GM19099 (cell line): ENCODE measurements around the gene RAB22A.

Experiments used
- POLR2A ChIP-seq: IDR thresholded peaks from 3 replicates; pipeline ENCODE4 v1.6.1; 2011; ENCODE audit warnings: low read depth; ENCODE audit not compliant: insufficient read length; ENCODE audit errors: extremely low read depth

Gene RAB22A

DNA sequence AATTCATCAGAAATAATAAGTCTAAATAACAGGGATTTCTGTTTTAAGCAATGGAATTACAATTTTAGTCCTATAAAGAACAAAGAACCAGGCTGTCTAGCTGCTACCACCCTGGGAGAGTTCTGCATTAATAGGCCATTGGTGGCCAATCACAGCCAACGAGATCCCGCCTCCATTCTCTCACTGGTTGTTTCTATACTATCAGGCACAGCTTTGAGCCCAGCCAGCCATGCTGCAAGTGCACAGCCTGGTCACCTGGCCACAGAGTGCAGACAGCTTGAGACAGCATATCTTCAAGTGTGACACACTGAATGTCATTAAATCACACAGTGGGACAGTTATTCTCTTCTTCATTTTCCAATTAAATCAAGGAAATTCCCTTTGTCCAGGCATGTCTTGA, 16.1 kb upstream of the RAB22A start:
- no peak for TF ChIP-seq POLR2A

DNA sequence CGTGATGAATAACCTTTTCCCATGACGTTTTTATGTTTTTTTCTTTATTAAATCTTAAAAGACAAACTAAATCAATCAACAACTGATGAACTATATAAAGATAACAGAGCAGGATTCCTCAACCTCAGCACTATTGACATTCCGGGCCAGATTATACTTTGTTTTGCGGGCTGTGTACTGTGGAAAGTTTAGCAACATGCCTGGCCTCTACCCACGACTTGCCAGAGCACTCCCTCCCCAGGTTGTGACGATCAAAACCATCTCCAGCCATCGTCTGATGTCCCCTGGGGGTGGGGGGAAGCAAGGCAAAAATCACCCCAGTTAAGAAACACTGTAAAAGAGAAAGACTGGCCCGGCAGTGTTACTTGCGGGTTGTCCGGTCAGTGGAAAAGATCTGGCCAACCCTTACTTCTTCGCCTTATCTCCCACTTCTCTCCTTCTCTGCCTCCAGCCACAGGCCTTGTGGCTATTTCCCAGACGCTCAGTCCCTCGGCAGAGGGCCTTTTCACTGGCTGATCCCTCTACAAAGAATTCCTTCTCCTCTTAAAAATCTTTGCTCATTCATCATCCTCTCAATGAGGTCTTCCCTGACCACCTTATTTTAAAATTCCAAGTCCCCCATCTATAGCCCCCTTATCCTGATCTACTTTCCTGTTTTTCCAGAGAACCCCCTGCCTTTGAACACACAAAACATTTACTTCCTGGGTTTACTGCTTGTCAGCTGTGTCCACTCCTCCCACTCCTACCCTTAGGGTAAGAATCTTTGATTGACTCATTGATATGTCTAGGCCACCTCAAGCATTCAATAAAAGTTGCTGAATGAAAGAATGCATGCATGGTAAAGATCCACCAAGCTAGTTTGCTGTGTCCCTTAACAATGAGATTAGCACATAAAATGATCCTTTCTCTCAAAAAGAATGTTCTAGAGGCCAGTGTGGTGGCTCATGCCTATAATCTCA, 14.7 kb upstream of the RAB22A start:
- TF ChIP-seq POLR2A: no peak

DNA sequence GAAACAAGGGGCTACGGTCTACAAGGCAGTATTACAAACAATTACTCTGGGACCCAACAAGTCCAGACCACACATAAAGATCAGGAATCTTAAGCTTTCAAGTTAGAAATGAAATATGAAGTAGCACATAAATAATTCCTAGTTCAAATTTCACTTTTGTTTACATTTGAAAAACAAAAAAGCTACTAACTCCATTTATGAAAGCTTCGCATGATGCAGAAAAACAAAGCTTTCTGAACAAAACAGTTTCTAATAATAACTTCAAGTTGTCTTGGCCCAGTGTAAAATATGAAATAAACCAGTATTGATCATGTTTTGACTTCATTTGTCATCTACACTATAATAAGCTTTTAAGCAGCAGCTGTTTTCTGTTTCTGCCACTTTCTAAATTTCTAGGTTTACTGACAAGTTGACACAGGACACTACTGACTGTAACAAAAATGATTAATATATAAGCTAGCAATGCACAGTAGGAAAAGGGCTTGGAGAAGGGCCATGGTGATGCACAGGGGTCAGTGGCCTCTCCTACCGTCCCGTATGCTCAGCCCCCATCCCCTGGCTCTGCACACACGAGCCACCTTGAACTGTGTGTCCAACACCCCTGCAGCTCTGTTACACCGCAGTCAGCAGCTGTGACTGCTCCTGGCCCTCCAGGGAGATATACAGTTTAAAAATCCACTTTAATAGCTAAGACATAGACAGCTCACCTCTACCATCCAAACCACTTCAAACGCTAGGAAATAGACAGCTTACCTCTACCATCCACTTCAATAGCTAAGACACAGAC, 13.3 kb upstream of the RAB22A start:
- no peak for TF ChIP-seq POLR2A

DNA sequence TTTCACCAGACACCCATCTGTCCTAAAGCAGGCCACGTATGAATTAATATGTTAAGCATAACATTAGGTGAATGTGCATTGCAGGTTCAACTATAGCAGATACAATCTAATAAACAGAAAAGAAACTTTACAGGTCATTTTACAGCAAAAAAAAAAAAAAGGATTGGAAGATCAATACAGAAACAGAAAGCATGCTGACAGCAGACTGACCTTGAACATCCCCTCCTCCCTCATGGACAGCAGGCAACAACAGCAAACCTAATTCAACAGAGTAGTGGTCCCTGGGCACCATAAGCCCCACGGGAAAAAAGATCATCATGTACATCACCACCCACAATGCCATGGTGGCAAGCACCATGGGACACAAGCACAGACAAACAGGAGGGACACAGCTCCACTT, 12.1 kb upstream of the RAB22A start:
- no peak for TF ChIP-seq POLR2A

DNA sequence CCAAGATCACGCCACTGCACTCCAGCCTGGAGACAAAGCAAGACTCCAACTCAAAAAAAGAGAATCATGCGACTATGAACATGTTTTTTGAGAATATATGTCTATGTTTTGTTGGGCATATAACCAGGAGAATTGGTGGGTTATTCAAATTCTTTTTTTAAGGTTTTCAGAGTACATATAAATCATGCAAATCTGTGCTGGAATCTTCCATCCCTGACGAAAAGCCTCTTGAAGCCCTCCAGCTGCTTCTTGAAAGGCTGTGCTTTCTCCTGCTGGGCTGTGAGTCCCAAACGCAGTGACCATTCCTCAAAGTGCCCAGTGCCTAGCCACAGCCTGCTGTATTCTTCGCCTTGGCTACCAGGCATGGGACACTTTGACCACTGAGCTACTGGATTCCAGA, 9.2 kb upstream of the RAB22A start:
- no peak for TF ChIP-seq POLR2A

DNA sequence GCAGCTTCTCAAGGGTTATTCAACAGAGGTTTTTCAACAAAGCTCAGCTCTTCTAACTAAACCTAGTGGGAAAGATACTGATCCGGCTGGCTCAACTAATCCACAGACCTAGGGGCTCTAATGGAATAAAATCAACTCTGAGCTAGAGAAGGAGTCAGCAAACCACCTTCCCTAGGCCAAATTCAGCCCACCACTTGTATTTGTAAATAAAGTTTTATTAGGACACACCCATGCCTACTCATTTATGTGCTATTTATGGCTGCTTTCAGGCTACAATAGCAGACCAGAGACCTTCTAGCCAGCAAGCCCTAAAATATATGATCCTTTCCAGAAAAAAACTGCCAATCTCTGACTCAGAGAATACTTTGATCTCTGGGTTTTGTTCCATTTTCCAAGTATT, 6.0 kb upstream of the RAB22A start:
- no peak for TF ChIP-seq POLR2A

DNA sequence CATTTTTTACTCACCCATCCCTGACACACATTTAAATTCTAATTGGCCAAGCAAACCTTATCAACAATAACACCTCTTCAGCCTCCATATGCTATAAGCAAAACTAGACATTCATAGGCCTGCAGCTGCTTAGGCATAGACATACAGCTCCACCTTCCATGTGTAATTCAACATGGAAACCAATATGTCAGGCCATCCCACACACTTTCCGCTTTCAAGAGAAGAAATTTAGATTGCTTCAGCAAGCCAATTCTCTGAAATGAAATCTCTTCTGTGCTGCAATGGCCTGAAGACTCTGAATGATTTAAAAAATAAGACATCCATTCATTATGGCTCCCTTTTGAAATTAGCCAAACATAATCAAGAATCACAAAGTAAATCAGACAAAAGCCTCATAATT, 4.5 kb upstream of the RAB22A start:
- TF ChIP-seq POLR2A: no peak

DNA sequence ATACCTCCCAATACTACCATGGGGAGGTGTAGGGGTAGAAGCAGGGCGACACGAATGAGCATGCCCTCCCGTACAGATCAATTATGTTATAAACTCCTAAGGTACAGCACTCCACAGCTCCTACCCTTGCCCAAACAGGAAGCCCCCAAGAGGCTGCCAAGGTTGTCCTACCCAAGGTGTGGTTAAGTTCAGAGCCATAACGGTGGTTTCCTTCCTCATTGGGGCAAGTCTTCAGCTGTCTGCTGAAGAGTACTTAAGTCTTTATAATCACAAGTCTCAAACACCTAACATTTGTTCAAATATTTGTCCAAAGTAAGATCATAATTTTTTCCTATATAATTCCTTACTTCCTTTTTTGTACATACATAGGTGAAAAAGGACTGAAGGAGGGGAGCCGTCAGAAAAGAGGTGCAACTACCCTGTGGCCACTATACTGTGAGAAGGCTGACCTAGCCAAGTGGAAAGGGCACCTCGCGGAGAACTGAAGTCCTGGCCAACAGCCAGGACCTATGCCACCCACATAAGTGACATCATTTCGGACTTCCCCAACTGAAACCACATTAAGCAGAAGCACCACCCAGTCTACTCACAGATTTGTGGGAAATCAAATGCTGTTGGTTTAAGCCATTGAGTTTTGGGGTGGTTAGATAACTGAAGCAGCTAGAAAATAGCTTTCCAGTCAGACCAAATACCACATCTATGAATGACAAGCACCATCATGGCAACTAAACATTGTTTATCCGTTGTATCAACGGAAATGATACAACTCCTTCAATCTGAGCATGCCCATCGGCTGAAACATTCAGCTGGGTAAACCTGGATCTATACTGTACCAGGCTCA, 2.9 kb upstream of the RAB22A start:
- TF ChIP-seq POLR2A: no peak

DNA sequence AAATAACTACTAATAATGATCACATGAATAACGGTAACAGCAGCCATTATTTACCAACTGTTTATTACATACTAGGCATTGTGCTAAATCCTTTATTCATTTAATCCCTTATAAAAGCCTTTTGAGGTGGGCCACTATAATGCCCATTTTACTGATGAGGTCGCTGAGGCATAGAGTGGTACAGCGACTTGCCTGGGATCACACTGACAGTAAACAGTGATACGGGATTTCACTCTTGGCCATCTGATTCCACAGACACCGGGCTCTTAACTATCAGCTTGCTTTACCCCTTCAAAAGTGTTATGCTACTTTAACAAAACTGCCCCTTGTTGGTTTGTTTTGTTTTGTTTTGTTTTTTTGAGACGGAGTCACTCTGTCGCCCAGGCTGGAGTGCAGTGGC, 2.2 kb upstream of the RAB22A start:
- TF ChIP-seq POLR2A: no peak

DNA sequence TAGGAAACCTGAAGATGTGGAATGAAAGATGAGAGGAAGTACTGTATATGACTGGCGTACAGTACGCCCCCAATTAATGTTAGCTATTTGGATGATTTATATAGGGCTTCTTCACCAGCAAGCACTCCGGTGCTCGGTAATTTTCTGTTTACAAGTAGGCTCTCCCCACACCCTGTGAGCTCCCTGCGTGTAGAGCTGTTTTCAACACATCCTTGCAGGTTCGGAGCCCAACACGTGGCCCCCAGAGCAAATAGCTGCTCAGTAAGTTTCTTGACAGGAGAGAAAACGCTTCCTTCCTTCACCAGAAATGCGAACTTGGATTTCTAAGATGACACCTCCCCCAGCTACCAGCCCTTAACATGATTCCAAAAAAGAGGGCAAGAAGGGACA, 1.2 kb upstream of the RAB22A start:
- no peak for TF ChIP-seq POLR2A

DNA sequence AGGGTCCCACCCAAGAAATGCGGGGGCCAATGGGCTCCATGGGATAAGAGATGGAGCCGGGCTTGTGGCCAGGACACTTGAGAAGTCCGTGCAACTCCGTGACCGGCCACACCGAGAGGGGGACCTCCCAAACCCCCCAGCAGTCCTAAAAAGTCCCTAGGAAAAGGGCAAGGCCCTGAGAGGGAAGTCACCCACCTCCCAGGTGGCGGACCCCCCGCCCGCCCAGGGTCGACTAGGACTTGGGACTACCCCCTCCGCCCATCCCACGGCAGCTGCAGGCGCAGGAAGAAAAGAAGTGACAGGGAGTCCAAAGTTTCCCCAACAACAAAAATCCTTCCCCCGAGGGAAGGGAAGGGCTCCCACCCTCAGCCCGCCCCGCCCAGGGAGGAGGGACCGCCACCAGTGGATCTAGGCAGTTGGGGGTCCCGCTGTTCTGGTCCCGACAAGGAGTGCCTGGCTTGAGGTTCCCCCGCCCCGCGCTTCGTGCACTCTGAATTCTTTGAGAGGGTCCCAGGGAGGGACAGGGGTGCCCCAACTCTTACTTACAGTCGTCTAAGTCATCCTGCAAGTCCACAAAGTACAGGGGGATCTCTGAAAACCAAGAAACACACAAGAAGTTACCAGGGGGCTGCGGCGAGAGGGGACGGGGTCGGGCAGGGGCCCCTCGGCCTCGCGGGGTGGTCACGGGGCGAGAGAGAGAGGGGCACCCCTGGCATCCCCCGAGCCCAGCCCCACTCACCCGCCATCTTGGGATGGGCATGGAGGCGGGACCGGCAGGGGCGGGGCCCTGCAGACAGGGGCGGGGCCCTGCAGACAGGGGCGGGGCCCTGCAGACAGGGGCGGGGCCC, 611 bp upstream of the RAB22A start:
- peak; percentile 58 for TF ChIP-seq POLR2A

DNA sequence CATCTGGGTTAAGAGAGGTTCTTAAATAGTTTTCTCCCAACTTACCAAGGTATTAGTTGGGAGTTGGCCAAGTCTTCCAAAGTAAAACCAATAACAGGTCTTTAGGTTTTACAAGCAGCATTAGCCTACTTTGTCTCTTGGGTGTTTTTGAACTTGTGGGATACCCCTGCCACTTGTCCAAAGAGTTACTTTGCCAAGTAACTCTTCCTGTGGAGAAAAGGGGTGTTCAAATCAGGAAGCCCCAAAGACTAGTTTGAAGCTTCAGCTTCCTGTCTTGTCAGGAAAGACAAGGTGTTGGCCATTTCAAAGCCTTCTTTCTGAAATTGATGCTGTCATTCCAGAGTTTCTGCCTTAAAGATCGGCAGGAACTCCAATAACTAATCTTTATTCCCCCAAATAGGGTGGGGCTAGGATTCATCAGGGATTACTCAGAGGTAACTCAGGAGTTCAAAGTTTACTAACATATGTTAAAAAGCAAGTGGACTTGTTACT, 822 bp downstream of the RAB22A start:
- no peak for TF ChIP-seq POLR2A

DNA sequence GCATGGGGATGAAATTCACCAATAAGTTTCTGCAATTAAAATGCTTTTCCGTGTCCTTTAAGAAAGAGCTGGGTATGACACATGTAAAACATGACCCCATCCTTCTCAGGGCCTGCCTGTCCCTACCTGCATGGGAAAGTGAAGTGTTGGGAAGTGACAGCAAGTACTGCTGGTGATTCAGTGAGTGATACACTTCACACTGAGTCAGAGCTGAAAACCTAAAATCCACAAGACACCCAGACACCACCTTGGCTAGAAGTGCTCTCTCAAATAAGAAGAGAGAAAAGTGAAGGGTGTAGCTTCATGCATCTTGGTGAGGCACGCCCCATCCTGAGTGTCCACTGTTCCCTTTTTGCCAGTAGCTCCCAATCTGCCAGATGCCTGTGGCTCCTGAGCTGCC, 3.3 kb downstream of the RAB22A start:
- no peak for TF ChIP-seq POLR2A

DNA sequence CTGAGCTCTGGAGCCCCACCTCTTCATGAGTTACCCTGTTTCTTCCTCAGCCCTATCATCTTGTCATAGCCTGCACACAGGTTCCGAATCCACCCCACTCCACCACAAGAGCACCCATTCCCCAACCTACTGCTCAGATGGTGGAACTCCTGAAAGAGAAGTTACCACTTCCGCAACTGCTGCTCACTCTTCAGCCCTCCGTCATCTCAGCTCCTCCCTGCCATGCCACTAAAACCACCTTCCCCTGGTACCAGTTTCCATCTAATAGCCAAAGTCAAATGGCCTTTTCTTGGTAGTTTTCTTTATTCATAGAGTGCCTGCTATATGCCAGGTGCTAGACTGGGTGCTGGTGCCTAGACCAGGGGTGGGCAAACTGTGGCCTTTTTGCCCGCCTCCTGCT, 3.9 kb downstream of the RAB22A start:
- TF ChIP-seq POLR2A: no peak
